ENCODE measurements around the gene LIPG.

The LIPG gene

DNA sequence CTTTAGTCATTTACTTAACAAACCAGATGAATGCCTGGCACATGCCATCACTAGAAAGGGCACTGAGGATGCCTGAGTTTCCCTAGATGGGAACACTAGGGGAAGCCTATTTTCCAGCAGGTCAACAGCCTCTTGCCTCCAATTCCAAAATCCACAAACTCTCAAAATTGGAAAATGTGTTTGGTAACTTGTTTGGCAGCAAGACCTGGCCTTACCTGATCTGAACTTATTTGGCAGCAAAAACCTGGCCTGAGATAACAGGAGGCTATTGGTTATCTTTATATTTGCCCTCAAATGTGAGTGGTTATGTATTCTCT lies 2.6 kb downstream of the LIPG start:
- ATAC-seq, result no peak
- TF ChIP-seq ESRRG (CRISPR knock-in tag; IDR thresholded peaks at IDR 0.05), result no peak
- TF ChIP-seq TCF4 (CRISPR knock-in tag; IDR thresholded peaks at IDR 0.05; ENCODE audit: borderline replicate concordance), result no peak
- TF ChIP-seq ARNTL (CRISPR knock-in tag; IDR thresholded peaks at IDR 0.05; ENCODE audit: borderline replicate concordance, low read depth), result no peak
- TF ChIP-seq ZNF565 (CRISPR knock-in tag; conservative IDR thresholded peaks at IDR 0.05; ENCODE audit: low read depth), result no peak
- TF ChIP-seq ZNF8 (CRISPR knock-in tag; IDR thresholded peaks at IDR 0.05), result no peak
- TF ChIP-seq, protein P1, sequence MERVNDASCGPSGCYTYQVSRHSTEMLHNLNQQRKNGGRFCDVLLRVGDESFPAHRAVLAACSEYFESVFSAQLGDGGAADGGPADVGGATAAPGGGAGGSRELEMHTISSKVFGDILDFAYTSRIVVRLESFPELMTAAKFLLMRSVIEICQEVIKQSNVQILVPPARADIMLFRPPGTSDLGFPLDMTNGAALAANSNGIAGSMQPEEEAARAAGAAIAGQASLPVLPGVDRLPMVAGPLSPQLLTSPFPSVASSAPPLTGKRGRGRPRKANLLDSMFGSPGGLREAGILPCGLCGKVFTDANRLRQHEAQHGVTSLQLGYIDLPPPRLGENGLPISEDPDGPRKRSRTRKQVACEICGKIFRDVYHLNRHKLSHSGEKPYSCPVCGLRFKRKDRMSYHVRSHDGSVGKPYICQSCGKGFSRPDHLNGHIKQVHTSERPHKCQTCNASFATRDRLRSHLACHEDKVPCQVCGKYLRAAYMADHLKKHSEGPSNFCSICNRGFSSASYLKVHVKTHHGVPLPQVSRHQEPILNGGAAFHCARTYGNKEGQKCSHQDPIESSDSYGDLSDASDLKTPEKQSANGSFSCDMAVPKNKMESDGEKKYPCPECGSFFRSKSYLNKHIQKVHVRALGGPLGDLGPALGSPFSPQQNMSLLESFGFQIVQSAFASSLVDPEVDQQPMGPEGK (CRISPR knock-in tag; IDR thresholded peaks at IDR 0.05; ENCODE audit: borderline replicate concordance), result no peak
- TF ChIP-seq, protein P2, sequence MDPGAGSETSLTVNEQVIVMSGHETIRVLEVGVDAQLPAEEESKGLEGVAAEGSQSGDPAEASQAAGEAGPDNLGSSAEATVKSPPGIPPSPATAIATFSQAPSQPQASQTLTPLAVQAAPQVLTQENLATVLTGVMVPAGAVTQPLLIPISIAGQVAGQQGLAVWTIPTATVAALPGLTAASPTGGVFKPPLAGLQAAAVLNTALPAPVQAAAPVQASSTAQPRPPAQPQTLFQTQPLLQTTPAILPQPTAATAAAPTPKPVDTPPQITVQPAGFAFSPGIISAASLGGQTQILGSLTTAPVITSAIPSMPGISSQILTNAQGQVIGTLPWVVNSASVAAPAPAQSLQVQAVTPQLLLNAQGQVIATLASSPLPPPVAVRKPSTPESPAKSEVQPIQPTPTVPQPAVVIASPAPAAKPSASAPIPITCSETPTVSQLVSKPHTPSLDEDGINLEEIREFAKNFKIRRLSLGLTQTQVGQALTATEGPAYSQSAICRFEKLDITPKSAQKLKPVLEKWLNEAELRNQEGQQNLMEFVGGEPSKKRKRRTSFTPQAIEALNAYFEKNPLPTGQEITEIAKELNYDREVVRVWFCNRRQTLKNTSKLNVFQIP (CRISPR knock-in tag; IDR thresholded peaks at IDR 0.05; ENCODE audit: borderline replicate concordance, low read depth), result no peak
- no peak for TF ChIP-seq ZFP30 (CRISPR knock-in tag; IDR thresholded peaks at IDR 0.05)
- TF ChIP-seq RARB (CRISPR knock-in tag; IDR thresholded peaks at IDR 0.05), result no peak
- TF ChIP-seq ZNF70 (CRISPR knock-in tag; IDR thresholded peaks at IDR 0.05), result no peak
- no peak for TF ChIP-seq TOX (CRISPR knock-in tag; IDR thresholded peaks at IDR 0.05; ENCODE audit: borderline replicate concordance)
- no peak for TF ChIP-seq BACH2 (CRISPR knock-in tag; IDR thresholded peaks at IDR 0.05; ENCODE audit: borderline replicate concordance)

DNA sequence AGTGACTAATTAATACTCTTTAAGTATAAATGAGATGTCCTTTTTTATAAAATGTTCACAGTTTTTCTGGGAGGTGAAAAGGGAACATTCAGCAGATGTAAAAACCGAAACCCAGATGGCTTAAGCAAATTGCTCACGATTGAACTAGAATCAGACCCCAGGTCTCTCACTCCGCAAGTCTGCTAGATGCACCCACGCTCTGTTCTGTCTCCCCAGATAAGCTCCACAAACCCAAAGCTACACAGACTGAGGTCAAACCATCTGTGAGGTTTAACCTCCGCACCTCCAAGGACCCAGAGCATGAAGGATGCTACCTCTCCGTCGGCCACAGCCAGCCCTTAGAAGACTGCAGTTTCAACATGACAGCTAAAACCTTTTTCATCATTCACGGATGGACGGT lies 3.2 kb downstream of the LIPG start:
- TF ChIP-seq TCF4 (CRISPR knock-in tag; IDR thresholded peaks at IDR 0.05; ENCODE audit: borderline replicate concordance) (no peak), ZNF70 (CRISPR knock-in tag; IDR thresholded peaks at IDR 0.05) (no peak)
- no peak for ATAC-seq

DNA sequence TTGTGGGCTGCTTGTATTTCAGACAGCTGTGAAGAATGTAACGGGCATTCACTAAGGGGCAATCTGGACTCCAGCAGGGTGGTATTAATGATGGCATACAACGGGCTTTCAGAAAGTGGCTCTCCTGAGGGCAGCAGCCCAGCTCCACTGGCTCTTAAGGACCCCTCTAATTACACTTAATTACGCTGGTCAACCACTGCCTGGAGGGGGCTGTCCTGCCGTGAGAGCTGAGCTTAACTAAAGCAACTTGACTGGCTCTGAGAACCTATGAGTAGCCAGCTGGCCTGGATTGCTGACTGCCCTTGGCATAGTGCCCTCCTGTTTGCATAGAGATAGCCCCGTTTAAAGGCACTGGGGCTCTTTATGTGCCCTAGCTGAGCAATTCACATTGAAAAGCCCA lies 3.8 kb downstream of the LIPG start:
- 0 out of 3 replicates have a peak, but pooled peaks have one; percentile 9 for ATAC-seq

DNA sequence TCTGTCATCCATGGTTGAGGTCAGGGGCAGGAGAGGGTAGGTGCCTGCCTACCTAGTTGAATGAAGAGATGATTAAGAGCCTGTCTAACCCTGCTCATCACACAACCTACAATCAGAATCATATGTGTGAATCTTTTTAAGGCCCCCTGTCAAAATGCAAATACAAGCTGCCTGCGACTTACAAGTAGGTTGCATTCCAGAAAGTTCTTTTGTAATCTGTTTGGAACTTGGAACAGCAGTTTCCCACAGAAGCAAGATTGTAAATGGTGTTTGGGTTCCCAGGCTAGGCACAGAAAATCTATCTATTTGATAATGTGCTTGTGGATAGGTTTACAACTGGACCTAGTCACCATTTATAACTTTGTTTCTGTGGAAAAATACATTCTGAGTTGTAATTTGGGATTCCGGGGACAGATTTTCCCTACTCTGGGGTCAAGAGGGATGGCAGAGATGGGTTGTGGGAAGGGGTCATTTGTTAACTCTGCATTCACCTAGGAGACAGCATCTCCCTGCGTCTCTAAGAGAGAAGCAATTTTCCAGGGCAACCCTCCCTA lies 4.4 kb downstream of the LIPG start:
- TF ChIP-seq ZNF565 (CRISPR knock-in tag; conservative IDR thresholded peaks at IDR 0.05; ENCODE audit: low read depth) (no peak), RARB (CRISPR knock-in tag; IDR thresholded peaks at IDR 0.05) (no peak), BACH2 (CRISPR knock-in tag; IDR thresholded peaks at IDR 0.05; ENCODE audit: borderline replicate concordance) (no peak), ZNF8 (CRISPR knock-in tag; IDR thresholded peaks at IDR 0.05) (no peak), ARNTL (CRISPR knock-in tag; IDR thresholded peaks at IDR 0.05; ENCODE audit: borderline replicate concordance, low read depth) (no peak), TOX (CRISPR knock-in tag; IDR thresholded peaks at IDR 0.05; ENCODE audit: borderline replicate concordance) (no peak), ZFP3 (CRISPR knock-in tag; IDR thresholded peaks at IDR 0.05) (no peak), CSDC2 (CRISPR knock-in tag; IDR thresholded peaks at IDR 0.05) (no peak), TCF4 (CRISPR knock-in tag; IDR thresholded peaks at IDR 0.05; ENCODE audit: borderline replicate concordance) (no peak), ZNF70 (CRISPR knock-in tag; IDR thresholded peaks at IDR 0.05) (no peak), OSR1 (CRISPR knock-in tag; IDR thresholded peaks at IDR 0.05) (no peak), ZC3H10 (CRISPR knock-in tag; IDR thresholded peaks at IDR 0.05) (no peak), SNAI2 (CRISPR knock-in tag; IDR thresholded peaks at IDR 0.05) (no peak)
- TF ChIP-seq, protein P3, sequence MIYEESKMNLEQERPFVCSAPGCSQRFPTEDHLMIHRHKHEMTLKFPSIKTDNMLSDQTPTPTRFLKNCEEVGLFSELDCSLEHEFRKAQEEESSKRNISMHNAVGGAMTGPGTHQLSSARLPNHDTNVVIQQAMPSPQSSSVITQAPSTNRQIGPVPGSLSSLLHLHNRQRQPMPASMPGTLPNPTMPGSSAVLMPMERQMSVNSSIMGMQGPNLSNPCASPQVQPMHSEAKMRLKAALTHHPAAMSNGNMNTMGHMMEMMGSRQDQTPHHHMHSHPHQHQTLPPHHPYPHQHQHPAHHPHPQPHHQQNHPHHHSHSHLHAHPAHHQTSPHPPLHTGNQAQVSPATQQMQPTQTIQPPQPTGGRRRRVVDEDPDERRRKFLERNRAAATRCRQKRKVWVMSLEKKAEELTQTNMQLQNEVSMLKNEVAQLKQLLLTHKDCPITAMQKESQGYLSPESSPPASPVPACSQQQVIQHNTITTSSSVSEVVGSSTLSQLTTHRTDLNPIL (CRISPR knock-in tag; IDR thresholded peaks at IDR 0.05; ENCODE audit: low read depth), result no peak
- TF ChIP-seq, protein P1 (CRISPR knock-in tag; IDR thresholded peaks at IDR 0.05; ENCODE audit: borderline replicate concordance), result no peak
- no peak for ATAC-seq

More for the DNA sequence above, 3.8 kb downstream of the LIPG start:
- no peak for TF ChIP-seq ARNTL (CRISPR knock-in tag; IDR thresholded peaks at IDR 0.05; ENCODE audit: borderline replicate concordance, low read depth)
- TF ChIP-seq, protein P1 (CRISPR knock-in tag; IDR thresholded peaks at IDR 0.05; ENCODE audit: borderline replicate concordance), result no peak

Measured in SK-N-SH treated with all-trans-retinoic acid at 6 μM for 48 hours (cell line).